ENCODE data around the gene KREMEN1.

- TF ChIP-seq YY1 (IDR thresholded peaks at IDR 0.05; ENCODE audit: low read depth) = no peak
- no peak for TF ChIP-seq CTCF (IDR thresholded peaks at IDR 0.05)
- no peak for TF ChIP-seq EZH2phosphoT487 (IDR thresholded peaks at IDR 0.05; ENCODE audit: borderline replicate concordance, low read depth)
- TF ChIP-seq REST (IDR thresholded peaks at IDR 0.05; ENCODE audit: low read depth, low read length) = no peak
Observed at GRCh38 chr22:29083933-29084591, 11.2 kb downstream of the KREMEN1 start.
